ENCODE data around the gene NAA15.
"Not testable (repeated sequence)": the region's sequence is repeated elsewhere in the genome, so short reads cannot be mapped to it uniquely, and the experiment has no call there.

NAA15 gene

GRCh38 chr4:139368998-139369397, 67.7 kb downstream of the NAA15 start:
- DNase-seq, result peak; percentile 58

GRCh38 chr4:139374251-139374650, 72.9 kb downstream of the NAA15 start:
- DNase-seq, result peak; percentile 49

GRCh38 chr4:139386421-139386820, 85.1 kb downstream of the NAA15 start:
- DNase-seq, result no peak

GRCh38 chr4:139389102-139389501, 87.8 kb downstream of the NAA15 start:
- DNase-seq, result no peak

GRCh38 chr4:139389991-139390390, 88.7 kb downstream of the NAA15 start:
- no peak for DNase-seq

GRCh38 chr4:139391731-139392130, 90.4 kb downstream of the NAA15 start:
- no peak for DNase-seq

GRCh38 chr4:139392797-139393196, 91.5 kb downstream of the NAA15 start:
- DNase-seq, result no peak

- no peak for DNase-seq
Measured at GRCh38 chr4:139401368-139401767, 100.1 kb downstream of the NAA15 start.

- no peak for DNase-seq
Measured at GRCh38 chr4:139402436-139402835, 101.1 kb downstream of the NAA15 start.

GRCh38 chr4:139403462-139403861, 102.2 kb downstream of the NAA15 start:
- no peak for DNase-seq

- no peak for DNase-seq
Measured at GRCh38 chr4:139410312-139410711, 109.0 kb downstream of the NAA15 start.

GRCh38 chr4:139414671-139415210, 113.4 kb downstream of the NAA15 start:
- DNase-seq, result not testable (repeated sequence)

GRCh38 chr4:139416073-139416673, 114.9 kb downstream of the NAA15 start:
- peak; percentile 32 for DNase-seq

- DNase-seq, result no peak
Measured at GRCh38 chr4:139419388-139419914, 118.1 kb downstream of the NAA15 start.

- no peak for DNase-seq
Measured at GRCh38 chr4:139420652-139421051, 119.3 kb downstream of the NAA15 start.

GRCh38 chr4:139436122-139436521, 134.8 kb downstream of the NAA15 start:
- DNase-seq, result no peak

- DNase-seq, result no peak
Measured at GRCh38 chr4:139438141-139438540, 136.8 kb downstream of the NAA15 start.

GRCh38 chr4:139441029-139441428, 139.7 kb downstream of the NAA15 start:
- DNase-seq, result no peak

- no peak for DNase-seq
Measured at GRCh38 chr4:139443661-139444060, 142.4 kb downstream of the NAA15 start.

- DNase-seq, result not testable (repeated sequence)
Measured at GRCh38 chr4:139444881-139445280, 143.6 kb downstream of the NAA15 start.

- DNase-seq, result not testable (repeated sequence)
Measured at GRCh38 chr4:139447078-139447477, 145.8 kb downstream of the NAA15 start.

GRCh38 chr4:139450586-139450985, 149.3 kb downstream of the NAA15 start:
- DNase-seq, result no peak

- DNase-seq, result no peak
Measured at GRCh38 chr4:139451997-139452396, 150.7 kb downstream of the NAA15 start.

- DNase-seq, result peak; percentile 60
Measured at GRCh38 chr4:139453041-139453370, 151.7 kb downstream of the NAA15 start.

All from NCI-H146 (cell line).